AG08395 (cell line): Measurements from ENCODE around the gene ATP2C1.

Experiments used
- DNase-seq: peaks from one replicate; pipeline ENCODE4 v3.0.0; 2012; ENCODE audit warnings: mixed read lengths, low spot score

ATP2C1 gene

DNA sequence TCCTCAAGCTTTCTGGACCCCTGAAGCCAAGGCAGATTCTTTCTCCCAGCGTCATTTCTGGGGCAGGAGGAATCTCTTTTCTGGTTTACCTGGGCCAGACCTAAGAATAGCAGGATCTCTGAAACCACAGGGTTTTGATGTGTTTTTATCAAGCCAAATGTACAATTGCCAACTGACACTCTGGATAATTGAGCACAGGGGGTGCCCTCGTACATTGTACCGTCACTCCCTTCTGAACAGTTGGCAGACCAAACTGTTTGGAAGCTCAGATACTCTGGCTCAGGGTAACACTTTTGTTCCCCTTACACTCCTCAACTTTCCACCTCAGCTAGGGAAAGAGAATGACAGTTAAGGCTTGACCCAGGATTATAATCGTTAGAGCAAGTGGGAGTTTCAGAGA lies 82.8 kb downstream of the ATP2C1 start:
- DNase-seq = no peak

DNA sequence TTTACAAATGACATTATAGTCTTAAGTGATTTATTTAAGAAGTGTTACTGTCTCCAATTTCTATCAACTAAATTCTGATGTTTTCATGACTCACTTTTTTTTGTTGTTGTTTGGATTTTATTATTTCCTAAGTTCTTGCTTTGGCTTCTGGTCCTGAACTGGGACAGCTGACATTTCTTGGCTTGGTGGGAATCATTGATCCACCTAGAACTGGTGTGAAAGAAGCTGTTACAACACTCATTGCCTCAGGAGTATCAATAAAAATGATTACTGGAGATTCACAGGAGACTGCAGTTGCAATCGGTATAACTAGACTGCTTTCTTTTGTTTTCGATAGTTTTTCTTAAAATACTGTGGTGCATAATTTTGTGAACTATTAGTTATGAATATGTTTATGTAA lies 85.2 kb downstream of the ATP2C1 start:
- no peak for DNase-seq

DNA sequence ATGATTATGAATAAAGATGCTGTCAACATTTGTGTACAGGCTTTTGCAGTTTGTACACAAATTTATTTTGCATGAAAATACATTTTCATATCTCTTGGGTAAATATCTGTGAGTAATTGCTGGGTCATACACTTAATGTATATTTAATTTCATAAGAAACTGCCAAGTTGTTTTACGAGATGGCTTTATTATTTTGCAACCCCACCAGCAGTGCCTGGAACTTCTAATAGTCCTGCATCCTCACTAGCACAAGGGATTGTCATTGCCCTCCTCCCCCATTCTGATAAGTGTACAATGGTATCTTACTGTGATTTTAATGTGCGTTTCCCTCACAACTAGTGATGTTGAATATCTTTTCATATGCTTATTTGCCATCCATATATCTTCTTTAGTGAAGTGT lies 87.6 kb downstream of the ATP2C1 start:
- DNase-seq = no peak

DNA sequence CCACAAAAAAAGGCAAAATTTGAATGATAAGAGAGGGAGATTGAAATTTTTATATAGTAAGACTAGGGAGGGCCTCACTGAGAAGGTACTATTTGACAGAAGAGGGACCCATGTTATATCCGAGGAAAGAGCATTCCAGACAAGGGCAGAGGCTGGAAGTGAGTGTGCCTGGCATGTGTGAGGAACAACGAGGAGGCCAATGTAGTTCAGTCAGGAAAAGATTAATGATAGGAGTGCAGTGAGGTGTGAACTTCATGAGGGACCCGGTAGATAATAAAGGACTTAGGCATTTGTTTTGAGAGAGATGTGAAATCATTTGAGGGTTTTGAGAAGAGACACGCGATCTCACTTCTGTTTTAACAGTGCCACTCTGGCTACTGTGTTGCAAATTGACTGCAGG lies 96.4 kb downstream of the ATP2C1 start:
- no peak for DNase-seq

DNA sequence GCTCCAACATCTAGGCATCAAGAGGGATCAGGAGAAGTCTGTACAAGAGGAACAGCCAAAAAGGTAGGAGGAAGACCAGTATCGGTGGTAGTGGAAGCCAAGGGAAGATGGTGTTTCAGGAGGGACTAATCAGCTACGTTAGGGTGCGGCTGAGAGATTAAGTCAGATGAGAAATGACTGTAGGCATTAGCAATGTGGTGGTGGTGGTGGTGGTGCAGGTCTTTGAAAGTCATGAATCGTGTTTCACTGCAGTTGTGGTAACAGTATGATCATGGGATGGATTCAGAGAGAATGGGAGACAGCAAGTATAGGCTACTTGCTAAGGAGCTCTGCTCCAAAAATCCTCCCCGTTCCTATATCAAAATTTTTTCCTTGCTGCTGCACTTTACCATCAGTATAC lies 97.2 kb downstream of the ATP2C1 start:
- DNase-seq = no peak

DNA sequence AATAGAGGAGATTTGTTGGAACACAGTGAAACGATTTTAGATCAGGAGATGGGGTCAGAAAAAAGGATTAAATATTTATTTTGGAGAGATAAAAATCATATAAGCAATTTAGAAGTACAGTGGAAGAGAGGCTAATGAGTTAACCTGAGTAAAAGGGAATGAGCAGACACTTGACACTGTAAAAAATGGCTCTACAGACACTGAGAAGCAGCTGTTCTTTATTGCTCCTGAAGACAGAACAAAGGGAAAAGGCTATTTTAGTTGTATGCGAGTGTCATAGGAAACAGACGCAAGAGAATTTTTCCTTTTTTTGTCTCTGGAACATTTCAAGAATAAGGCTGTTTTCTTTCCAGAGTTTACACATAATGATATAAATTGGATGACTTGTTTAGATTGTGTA lies 98.5 kb downstream of the ATP2C1 start:
- DNase-seq = no peak

DNA sequence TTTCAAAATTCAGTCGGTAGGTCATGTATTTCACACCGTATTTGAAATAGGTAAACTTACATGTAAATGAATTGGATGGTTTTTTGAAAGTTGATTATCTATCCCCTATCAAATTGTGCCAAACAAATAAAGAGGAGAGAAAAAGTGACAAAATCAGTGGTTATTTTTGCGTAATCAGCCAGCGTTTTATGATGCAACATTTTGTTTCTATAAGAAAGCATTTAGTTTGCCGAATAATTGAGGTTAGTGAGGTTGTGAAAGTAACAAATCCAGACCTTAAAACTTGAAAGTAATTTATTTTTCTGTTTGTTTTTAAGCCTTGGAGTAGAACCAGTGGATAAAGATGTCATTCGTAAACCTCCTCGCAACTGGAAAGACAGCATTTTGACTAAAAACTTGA lies 103.4 kb downstream of the ATP2C1 start:
- DNase-seq = no peak

DNA sequence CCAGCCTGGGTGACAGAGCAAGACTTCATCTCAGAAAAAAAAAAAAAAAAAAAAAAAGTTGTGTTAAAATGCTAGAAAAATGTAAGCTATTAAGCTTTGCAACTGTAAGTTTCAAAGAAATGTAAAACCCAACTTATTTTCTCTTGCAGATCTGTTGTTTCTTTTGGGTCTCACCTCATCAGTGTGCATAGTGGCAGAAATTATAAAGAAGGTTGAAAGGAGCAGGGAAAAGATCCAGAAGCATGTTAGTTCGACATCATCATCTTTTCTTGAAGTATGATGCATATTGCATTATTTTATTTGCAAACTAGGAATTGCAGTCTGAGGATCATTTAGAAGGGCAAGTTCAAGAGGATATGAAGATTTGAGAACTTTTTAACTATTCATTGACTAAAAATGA lies 107.2 kb downstream of the ATP2C1 start:
- no peak for DNase-seq

DNA sequence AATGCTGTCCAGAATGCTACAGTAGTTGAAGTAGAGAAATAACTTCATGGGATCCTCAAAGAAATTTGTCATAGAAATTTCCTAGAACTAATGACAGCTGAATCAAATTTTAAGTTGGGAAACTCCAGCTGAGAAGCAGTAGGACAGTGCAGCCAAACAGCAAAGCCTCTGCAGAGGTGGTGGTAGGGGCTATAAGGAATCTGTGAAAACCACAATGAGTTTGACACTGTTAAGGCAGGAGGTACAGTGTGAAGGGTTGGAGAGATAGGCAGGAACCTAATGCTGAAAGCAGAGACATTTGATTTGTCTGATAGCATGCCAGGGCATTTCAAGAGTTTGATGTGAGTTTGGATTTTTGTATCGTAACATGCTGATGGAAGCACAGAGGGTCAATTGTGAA lies 110.7 kb downstream of the ATP2C1 start:
- no peak for DNase-seq

DNA sequence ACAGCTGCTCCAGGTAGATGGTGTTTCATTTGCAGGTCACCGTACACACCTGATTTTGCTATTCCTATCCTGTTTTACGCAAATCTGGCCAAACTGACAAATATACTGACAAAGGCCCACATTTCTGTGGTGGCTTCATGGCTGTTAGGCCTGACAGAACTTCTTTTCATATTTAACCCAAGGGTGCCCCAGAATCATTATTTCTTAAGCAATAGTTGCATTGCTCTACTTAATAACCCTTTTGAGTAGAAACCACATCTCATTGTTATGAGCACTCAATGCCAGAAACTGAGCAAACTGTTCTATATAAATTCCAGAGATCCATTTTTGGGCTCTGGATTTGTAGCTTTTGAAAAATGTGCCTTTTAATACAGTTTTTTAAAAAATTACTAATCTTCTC lies 113.4 kb downstream of the ATP2C1 start:
- DNase-seq = no peak

DNA sequence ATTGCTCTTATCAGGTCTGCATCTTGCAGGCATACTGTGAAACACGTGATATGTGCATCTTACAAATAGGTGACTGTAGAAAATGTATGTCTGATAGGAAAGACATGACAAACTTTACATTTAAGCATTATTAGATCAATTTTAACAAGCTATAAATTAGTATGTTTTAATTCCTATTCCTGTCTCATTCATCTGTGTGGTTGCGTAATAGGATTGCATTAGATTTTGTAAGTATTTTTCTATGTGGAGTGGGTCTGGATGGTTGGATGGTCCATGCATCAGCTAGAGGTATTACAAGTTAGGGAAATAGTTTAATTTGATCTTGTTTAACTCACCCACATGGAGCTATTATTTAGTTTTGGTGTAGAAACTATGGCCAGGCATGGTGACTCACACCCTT lies 113.9 kb downstream of the ATP2C1 start:
- no peak for DNase-seq

DNA sequence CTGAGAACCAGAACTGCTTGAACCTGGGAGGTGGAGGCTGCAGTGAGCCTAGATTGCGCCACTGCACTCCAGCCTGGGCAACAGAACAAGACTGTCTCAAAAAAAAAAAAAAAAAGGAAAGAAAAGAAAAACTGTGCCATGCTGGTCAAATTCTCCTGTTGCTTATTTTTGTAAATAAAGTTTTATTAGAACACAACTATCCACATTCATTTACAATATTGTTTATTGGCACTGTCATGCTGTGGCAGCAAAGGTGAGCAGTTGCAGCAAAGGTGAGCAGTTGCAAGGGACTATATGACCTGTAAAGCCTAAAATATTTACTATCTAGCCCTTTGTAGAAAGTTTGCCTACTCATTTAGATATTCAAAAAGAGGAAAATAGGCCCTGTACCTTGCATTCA lies 114.4 kb downstream of the ATP2C1 start:
- no peak for DNase-seq

DNA sequence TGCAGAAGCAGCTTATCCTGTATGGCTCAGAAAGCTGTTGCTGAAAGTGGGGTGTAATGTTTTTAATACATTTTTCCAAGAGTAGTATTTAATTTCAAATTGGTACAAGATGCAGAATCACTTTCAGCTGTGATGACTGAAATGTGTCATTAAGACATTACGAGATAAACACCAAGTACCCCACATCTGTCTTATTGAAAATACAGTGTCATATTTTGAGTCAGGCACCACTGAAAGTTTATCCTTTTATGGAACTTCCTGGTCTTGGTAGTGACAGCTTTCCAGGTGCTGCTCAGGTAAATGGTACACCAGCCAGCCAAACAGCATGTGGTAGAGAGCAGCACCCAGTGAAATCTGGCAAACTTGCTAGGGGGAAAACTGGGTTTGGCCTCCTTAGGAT lies 115.8 kb downstream of the ATP2C1 start:
- DNase-seq = no peak

DNA sequence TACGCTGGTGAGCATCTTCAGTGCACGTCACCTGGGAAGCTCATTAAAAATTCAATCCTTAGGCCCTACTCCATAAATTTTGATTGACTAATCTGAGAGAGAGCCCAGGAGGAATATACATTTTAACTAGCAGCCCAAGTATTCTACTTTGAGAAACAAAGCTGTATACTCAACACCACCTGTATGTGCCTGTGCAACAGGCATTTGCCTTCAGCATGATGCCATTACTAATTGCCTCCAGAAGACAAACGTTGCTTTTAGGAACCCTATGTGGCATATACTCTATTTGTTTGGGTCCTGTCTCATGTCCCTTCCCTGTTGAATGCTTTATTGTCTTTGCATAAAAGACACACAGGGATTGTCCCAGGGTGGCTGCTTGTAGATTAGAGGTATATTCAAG lies 125.1 kb downstream of the ATP2C1 start:
- DNase-seq = no peak

DNA sequence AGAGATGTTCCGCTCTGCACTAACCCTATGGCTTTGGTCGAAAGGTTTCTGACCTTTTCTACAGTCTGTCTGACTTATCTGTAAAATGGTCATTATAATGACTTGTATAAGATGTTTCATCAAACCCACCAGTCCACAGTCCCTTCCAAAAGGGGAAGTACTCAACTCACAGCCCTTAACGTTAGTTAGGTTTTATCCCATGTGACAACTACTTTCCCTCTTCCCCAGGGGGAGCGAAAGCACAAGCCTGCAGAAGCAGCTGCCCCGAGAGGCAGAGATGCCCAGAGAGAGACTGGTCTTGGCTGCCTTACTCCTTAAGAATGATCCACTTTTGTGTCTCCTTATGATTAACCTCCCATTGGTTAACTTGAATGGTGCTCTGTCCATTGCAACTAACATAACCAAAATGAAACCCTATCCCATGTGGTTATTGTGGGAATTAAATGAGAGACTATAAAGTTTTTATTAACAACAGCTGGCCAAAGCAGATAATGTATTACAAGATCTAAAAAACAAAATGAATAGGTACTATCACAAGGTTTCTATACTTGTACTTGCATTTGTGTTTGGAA lies 126.3 kb downstream of the ATP2C1 start:
- no peak for DNase-seq

DNA sequence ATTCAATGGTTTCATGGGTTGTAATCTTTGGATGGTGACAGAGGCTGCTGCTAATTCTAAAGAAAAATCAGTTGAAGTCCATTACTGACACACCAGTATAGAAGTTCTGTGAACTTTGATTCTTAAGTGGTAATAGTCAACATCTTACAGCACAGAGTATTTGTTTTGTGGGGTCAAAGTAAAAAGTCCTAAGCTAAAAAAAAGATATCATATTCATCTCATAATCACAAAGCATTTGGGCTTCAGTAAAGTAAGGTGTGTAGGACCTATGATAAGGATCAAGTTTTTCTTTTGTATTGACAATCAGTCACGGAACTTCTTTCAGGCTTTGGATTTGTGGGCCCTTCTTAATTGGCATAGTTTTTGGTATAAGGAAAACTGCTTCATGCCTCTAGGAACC lies 131.7 kb downstream of the ATP2C1 start:
- no peak for DNase-seq

DNA sequence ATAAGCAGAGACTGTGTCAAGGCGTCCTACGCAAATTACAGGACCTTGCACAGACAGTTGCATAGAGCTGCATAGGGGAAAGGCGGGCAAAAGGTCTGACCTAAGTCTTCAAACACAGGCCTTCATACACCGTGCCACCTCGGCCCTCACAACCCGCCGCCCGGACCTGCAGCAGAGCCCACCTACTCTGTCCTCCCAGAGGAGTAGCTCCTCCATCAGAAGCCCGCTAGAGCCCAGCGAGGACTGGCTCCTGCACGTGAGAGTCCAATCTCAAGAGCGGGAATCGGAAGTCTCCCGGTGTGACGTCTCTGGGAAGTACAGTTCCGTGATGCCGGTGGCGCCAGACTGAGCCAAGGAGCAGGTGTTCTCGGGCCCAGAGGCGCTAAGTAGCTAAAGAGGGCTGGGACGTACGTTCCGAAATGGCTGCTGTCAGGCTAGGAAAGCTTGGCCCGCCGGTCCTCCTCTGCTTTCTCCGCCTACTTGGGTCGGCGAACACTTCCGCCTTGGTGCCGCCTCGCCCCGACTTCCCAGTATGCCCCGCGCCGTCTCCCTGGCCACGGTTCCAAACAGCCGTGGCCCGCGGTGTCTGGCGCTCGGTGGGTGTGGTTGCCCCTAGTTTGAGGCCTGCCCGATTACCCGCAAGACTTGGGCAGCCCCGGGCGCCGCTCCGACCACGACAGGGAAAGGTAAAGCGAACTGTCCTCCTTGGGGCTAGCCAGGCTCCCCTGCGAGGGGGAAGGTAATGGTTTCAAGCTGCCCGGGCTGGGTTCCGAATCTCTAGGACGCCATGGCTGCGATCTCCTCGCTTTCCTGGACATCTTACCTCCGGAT lies 132.7 kb downstream of the ATP2C1 start, which contains the start of the genes ASTE1 and NEK11:
ASTE1 (minus strand) TSS at position 505 of the 831 bp plus-strand sequence. CDS start 1,519 bp downstream, outside the sequence.
NEK11 (plus strand) TSS at position 557 of the 831 bp plus-strand sequence. CDS start 2,832 bp downstream, outside the sequence.
- DNase-seq = peak; percentile 92

DNA sequence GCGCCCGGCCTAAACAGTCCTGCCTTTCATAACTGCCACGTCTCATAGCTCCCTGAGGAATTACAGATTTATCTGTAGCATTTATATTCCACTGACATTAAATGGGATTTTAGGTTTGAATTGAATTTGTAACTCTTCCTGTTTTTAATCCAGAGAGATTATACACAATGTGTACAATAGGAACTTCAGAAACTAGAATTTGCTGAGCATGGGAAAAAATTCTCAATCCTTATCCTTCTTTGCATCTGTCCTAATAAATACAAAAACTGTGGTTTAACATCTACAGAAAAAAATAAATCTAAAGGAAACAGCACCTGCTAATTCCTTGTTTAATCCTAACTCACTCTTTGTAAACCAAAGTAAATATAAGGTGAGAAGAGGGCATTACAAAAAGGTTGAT lies 135.0 kb downstream of the ATP2C1 start:
- DNase-seq = no peak

DNA sequence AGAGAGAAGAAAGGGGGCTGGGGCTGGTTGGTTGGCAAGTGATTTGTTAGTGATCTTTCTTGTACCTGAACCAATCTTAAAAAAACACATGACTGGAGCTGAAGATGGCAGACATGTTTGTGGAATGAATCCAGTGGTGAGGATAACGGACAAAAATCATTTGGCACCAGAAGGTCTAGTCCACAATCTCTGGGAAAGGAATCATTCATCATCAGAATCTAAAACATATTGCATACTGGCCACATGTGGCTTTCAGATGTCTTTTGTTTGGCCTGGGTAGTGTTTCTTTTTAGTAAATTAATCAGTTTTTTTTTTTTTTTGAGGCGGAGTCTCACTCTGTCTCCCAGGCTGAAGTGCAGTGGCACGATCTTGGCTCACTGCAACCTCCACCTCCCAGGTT lies 137.8 kb downstream of the ATP2C1 start:
- peak; percentile 13 for DNase-seq

DNA sequence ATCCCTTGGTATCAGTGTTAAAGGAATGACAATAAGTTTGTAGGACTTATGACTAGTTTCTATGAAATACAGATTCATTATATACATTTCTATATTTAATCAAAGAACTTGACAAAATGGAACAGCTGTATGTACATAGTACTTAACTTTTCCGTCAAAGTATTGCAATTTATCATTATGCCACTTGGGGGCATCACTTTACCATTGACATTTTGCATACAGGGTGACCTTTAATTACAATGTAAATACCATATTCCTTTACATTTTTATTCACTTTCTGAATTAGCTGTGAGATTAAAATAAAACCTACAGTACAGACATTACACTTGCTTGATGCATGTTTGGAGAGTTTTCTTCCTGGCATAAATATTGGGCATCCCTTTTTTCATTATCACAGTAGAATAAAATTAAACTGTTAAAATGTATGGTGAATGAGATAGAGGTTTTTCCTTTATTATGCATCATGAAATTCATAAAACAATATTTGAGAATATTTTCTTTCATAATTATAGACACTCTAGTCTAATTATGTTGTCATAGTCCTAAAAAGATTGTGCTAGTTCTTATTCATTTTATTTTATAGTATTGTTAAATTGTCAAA lies 139.7 kb downstream of the ATP2C1 start:
- no peak for DNase-seq

DNA sequence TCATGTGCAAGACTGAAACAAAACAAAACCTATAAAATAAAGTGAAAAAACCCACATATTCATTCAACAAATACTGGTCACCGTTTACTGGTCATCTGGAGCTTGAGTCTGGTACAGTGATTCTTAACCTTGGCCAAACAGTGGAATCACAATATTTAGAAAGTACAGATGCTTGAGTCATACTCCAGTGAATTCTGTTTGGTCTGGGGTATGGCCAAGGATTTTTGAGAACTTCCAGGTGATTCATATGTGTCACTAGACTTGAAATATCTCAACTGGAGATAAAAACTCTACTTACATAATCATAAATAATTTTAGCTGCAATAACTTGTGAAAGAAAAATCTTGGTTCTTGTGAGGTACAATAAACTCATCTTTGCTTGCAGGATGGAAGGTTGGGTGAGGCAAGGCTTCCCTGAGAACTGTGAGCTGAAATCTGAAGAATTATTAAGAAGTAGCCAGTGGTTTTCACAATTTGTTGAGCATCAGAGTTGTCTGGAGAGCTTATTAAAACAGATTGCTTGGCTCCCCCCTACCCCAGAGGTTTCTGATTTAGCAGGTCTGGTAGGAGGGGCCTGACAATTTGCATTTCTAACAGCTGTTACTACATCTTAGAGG lies 142.4 kb downstream of the ATP2C1 start:
- DNase-seq = peak; percentile 63

DNA sequence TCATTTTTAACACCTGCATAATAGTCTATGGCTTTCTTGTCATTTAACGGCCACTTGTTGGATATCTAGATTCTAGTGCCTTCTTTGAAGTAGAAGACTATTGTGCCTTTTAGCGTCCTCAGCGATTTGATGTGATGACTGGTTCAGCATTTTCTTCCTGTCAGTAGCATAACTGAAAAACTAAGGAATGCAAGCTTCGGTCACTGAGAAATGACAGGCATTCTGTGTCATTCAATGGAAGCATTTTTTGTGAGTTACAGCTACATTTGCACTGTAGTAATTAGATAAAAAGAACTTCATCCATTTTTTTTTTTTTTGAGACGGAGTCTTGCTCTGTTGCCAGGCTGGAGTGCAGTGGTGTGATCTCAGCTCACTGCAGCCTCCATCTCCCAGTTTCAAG lies 143.1 kb downstream of the ATP2C1 start:
- DNase-seq = peak; percentile 60

DNA sequence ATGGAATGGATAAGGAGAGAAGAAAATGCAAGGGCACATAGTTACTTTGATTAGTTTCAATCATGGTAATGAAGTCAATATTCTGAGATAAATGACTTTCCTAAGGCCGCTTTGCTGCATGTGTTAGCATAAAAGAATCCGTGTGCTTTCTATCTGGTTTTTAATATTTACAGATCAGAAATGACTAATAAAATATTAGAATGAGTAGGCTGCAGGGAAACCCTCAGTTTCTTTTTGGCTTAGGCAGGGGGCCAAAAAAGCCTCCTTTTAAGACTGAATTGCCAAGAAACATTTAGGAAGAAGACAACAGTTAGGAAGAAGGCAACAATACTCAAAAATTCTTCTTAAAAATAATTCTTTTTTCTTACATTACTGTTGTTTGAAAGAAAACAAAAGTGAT lies 144.4 kb downstream of the ATP2C1 start:
- no peak for DNase-seq
